CD4-positive, alpha-beta T cell treated with Interleukin-1 beta for 1 hour (primary cell): ENCODE data around the gene TEX261.

ENCODE experiments used
- DNase-seq, 2 donors: peaks; one replicate each; pipeline ENCODE4 v3.0.0-alpha.2; 2020 to 2022

Gene TEX261

DNA sequence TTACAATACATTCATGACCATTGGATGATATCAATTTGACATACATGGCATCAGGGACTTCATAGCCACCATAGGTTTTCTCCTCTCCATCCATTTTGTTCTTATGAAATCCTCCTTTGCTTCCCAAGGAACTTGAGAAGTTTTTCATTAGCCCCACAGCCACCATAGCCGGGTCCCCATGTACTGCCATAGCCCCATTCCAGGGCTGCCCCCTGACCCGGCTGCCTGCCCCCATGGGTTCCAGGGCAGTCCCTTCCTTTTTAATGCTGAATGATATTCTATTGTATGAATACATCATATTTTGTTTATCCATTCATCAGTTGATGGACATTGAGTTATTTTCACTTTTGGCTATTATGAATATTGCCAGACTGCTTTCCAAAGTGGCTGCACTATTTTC lies 38.5 kb downstream of the TEX261 start:
- no peak for DNase-seq

DNA sequence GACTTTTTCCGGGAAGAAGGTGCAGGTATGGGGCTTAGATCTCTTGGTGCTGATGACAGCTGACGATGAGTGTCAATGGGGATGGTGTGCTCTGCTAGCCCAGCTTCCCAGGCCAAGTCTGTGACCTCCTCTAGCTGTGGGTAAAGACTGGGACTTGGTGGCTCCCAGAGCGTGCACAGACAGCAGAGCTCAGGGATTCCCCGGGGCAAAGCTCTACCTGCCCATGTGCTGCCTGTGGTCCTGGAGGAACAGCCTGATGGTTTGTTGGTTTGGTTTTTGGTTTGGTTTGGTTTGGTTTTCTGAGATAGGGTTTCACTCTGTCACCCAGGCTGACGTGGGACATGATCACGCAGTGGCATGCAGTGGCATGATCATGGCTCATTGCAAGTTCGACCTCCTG lies 39.8 kb downstream of the TEX261 start:
- DNase-seq, result no peak

DNA sequence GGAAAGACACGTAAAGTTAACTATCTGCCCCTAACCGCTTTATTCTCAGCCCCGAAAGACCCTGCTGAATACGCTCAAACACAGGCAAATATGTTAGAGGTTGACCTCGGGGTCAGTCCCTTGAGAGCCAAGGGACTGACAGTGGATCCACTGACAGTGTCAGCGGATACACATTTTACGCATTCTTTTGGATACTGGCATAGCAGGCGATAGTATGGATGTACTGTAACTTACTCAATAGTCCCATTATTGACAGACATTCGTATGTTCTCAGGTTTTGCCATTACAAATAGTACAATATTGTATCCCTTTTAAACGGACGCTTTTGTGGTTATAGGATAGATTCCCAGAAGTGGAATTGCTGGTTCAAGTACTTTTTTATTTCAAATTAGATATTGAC lies 45.6 kb downstream of the TEX261 start:
- no peak for DNase-seq

DNA sequence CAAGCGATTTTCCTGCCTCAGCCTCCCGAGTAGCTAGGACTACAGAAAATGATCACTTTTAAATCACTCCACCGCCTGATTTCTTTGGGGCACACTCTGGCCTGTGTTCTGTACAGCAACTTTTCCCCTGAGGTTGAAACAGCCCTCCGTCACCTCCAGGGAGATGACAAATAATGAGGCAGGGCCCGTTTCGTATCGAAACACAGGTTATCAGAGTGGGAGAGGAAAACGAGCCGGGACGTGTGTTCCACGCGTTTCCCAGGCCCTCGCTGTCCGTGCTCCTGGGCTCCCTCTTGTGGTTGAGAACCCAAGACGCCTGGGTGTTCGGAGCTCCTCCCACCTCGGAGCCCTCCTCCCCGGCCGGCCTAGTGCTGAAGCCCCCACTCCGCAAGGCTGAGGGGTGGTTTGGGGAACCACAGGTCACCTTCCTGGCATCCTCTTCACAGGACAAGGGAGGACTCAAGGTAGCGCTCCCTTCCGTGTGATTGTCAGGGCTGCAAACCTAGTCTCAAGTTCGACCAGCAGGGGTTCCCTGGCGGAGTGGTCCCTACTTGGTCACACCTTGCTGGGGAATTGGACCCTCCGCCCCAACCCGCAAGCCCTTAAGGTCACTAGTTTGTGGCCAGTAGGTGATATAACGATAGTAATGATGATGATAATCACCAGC lies 46.2 kb downstream of the TEX261 start:
- DNase-seq, result peak; percentile 71 to 78

DNA sequence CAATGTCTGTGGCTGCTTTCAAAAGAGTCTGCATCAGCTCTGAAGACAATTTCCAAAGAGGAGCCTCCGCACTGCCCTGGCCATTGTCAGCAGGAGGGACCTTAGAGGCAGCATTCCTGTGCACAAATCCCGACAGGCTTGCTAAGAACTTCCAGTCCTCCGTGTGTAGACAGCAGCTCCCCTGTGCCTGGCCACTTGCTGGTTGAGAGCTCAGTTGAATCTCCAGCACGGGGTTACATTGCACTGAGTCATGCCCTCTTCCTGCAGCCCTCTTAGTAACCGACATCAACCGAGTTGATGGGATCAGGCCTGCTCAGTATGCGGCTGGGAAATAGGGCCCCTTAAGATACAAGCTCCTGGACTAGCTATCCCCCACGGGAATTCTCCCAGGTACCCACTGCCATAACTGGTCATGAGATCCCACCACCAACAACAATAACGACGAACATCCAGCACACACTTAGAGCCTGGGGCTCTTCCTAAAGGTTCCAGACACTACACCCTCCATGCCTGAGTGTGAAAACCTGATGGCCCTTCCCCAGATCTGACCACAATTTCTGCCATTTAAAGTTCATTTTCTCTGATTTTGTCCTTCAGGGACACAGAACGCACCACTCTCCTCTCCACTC lies 47.0 kb downstream of the TEX261 start:
- no peak for DNase-seq

DNA sequence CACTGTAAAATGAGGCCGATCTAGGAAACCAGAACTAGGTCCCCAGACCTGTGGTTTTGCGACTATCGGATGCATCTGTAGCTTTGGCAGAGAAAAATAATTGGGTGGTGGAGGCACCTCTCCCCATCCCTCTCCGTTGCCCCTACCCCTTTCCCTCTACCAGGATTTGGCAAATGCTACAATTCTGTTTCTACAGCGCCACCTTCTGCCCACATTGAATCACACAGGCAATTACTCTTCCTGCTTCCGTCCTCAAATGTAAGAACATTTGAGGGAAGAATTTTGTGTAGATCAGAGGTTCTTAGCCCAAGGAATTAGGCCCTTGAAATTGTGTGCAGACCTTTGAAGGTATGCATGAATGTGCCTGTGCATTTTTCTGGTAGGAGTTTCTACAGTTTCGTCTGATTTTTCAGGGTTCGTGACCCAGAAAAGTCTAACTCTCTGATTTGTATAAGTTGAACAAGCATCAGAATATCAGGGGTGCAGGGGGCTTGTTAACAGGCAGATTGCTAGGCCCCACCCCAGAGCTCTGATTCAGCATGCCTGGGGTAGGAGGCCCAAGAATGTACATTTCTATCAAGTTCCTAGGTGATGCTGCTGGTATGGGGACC lies 47.7 kb downstream of the TEX261 start:
- peak; percentile 38 to 51 for DNase-seq

DNA sequence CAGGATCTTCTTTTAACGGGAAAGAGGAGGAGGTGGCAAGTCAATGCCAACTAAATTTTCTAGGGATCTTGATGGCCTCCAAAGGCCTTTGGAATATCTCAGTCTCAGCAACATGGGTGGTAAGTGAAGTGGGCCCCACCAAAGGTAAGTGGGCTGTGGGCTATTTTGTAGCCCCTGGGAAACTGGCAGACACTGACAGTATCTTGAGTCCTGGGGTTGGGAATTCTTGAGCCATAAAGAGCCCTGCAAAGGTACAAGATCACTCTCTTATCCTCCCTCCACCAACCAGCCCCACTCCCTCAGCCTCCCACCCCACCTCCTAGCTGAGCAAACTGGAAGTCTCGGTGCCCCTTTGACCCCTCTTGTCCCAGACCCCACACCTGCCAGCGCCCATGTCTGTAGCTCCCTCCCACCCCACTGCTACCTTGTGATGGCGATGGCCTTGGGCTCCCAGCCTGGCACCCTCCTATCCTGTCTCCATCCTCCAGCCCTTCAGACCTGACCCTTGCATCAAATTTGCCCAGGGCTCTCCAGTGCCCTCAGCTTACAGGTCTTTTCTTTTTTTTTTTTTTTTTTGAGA lies 50.5 kb downstream of the TEX261 start:
- DNase-seq, result no peak

DNA sequence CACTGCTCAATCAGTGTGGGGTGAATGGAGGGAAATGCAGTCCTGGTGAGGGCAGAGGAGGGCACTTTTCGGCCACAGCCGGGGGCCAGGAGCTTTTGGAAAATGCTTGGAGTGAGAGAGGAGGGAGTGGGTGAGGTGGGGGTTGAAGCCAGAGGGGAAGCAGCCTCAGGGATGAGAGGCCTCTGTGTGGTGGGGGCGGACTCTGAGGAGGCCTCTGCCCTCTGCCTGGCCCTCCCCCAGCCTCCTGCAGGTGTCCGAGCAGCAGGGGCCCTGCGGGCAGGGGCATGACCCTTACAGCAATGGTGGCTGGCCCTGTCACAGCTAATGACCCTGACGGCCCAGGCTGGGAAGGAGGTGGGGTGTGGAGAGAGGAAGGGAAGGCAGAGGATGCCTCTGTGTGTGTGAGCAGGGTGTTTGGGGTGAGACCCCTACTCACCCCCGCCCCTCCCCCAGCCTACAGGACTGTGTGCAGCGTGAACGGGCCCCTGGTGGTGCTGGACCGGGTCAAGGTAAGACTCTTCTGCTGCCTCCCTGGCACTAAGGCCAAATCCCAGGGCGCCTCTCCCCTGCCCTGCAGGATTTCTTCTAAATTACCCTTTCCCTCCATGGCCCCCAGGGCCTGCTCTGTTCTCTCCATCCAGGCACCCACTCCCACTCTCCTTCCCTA lies 51.3 kb downstream of the TEX261 start:
- DNase-seq, result no peak

DNA sequence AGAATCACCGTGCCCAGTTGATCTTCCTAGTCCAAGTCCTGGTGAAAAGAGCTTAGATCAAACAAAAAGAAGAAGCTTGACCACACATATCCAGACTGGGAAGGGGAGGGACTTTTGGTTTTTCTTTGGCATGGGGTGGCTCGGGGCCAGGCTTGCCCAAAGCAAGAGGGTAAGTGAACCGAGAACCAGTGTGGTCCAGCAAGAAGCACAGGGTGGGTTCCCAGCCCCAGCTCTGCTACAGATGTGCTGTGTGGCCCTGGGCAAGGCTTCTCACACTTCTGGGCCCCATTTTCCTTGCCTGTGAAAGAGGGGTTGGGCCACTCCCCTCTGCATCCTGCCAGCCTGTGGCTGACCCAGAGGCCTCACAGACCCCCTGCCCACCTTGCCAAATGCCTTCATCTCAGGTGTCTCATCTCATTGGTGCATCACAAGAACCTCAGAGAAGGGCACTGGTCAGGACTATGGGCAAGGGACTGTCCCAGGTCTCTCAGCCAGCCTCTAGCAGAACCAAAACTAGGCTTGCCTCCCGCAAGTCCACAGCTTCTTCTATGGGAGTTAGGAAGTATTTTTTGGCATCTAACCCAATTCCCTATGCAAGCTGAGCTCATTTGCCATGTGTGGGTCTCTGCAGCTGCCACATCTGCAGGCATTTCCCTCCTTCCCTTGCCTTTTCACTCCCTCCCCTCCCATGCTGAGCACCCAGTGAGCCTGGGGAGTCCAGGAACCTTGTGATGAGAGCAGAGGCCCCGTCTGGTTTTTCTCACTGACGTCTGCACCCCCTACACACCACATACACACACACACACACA lies 52.1 kb downstream of the TEX261 start:
- no peak for DNase-seq

DNA sequence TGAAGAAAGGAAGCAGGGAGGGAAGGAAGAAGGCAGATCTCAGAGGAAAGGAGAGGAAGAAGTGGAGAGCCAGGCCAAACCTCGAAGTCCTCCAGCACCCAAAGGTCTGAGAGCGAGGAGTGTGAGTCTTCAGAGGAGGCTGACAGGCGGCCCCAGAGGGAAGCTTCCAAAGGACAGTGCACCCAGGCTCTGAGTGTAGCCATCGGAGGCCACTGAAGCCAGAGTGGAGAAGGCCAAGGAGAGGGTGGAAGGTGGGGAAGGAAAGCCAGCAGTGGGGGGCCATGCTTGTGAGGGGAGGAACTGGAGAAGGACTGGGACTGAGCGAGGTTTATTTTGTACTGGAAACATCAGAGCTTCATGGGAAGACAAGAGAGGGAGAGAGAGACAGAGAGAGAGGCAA lies 53.0 kb downstream of the TEX261 start:
- DNase-seq, result no peak

DNA sequence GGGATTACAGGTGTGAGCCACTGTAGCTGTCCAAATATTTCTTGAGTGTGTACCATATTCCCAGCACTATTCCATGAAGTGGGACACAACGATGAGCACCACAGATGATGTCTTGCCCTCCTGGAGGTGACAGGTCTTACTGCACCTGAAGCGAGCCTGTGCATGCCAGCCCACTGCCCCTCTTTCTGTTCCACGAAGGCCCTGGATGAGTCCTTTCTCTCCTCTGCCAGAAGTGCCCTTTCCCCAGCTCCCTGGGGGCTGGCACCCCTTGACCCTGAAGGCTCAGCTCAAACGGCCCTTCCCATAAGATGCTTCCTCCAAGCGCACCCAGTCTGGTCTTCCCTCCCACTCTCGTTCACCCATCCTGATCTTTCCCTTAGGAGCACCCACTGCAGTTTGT lies 53.5 kb downstream of the TEX261 start:
- no peak for DNase-seq

DNA sequence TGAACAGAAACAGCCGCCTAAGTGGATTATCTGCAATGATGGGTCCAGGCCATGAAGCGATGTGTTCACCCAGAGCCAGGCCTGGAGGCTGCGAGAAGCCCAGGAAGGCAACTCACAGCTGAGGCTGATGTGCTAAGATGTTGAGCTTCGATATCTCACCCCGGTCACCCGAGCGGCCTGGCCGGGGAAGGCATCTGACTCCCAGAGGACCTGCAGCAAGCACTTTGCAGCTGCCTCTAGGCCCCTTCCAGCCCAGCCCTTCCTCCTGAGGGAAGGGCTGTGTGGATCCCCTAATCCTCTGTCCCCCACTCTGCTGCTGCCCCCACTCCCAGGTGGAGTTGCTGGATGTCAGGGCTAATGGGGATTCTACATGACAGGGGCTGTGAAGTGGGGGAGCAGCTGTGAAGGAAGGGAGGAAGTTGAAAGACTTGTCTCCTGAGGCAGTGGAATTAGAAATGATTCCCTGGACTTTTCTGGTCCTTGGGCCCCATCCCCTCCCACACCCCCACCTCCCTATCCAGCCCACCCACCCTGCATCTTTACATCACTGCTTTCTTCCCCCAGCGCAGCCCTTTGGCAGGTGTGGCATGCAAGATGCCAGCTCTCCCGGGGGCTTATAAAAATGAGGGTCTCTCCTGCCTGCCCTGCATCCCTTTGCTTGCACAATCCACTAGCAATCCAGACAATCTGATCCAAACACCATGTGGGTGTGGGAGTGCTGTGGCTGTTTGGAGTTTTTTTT lies 54.7 kb downstream of the TEX261 start:
- no peak for DNase-seq

DNA sequence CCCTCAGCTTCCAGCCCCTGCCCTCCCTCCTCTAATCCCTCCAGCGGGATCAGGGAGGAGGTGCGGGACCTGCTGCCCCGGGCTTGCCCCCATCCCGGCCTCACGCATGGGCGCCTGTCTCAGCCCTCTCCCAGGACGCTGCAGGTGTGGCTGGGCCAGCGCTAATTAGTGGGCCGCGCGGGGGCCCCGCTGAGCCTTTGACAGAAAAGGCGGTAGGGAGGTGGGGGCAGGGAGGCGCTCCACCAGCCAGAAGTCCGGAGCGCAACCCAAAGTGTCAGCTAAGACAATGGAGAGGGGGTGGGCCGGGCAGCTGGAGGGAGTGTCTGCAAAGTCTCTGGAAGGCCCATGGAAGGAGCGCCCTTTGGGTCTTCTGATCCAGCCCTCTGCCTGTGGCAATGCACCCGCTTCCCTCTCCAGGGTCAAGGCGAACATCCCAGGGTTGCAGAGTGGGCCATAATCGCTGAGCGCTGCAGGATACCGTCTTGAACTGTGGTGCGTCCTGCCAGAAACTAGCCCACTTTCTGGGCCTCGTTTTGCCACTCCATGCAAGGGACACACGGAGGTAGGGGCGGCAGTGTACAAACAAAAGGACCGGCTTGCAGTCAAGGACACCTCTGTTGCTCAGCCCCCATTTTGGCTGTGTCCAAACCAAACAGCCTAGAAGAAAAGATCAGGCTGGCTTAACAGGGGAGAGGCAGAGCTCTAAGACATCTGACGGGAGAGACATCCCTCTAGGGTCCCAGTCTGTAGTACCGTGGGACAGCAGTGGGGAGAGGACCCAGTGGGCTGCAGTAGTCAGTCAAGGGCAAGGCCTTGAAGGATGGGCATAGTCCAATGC lies 55.5 kb downstream of the TEX261 start:
- no peak for DNase-seq

DNA sequence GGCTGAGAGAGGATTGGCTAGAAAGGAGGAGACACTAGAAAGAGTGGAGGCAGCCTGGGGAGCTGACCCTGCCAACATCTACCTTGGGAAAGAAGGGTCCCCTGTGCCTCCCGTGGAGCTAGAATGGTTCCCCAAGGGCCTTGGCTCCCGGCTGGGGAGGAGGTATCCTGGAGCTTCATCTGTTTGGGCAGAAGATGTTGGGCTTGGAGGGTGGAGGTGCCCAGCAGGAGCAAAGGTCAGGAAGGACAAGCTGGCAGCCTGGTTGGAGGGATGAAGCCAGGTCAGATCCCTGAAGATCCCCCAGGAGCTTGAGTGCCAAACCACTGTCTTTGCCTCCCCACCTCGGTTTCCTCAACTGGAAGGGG lies 56.1 kb downstream of the TEX261 start:
- DNase-seq, result no peak

DNA sequence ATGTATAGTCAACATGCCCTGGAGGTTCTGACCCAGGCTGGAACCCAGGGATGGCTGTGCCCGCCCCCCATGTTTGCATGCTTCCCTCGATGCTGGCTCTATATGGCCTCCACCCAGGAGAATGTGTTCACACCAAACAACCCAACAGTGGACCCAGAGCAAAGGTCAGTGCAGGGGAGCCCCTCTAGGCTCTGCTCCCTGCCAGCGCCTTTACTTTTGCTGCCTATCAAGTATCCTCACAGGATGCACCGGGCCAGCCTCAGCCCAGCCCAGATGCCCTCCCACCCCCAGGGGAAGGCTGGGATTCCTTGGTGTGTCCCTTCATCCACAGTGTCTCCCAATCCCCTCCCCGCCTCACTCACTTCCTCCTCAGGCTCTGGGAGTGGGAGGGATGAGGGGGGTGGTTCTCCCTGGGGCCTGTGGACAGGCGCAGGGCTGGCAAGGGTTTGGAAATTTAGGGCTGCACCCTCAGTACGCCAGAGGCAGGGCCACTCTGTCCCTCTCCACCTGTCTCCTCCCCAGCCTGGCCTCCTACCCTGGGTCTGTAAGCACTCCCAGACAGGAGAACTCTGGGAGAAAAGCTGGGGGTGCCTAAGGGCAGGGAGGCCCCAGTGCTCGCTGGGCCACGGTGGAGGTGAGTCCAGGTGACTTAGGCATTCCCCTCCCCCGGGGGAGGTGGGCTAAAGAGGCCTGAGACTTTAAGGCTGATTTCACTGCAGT lies 56.6 kb downstream of the TEX261 start:
- no peak for DNase-seq

DNA sequence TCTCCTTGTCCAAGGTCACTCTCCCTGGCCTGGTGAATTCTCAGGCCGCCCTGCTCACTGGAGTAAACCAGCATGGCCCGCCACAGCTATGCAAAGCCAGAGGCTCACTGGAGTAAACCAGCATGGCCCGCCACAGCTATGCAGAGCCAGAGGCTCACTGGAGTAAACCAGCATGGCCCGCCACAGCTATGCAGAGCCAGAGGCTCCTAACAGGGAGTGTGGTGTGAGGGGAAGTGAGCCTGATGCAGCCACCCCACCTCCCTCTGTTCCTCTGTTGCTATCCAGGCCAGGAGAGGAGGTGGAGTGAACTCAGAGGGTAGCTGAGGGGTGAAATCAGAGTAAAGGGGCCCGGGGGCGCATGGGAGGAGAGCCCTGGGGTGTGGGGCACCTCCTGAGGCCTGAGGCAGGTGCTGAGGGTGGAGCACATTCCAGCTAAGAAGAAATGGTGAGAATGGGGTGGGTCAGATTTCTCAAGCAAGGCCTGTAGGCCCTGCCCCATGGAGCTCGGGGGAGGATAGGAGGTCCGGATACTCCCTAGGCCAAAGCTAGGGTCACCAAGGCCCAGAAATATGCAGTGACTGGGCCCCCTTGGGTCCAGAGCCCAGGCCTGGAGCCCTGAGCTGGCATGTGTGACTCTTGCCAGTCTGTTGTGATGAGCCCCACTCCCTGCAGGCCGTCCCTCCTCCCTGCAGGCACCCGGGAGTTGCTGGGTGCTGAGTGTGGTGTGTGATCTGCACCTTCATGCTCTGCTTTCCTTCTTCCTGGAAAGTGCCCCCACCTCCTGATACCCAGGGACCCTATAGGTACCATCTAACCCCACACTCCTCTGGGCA lies 57.5 kb downstream of the TEX261 start:
- no peak for DNase-seq

DNA sequence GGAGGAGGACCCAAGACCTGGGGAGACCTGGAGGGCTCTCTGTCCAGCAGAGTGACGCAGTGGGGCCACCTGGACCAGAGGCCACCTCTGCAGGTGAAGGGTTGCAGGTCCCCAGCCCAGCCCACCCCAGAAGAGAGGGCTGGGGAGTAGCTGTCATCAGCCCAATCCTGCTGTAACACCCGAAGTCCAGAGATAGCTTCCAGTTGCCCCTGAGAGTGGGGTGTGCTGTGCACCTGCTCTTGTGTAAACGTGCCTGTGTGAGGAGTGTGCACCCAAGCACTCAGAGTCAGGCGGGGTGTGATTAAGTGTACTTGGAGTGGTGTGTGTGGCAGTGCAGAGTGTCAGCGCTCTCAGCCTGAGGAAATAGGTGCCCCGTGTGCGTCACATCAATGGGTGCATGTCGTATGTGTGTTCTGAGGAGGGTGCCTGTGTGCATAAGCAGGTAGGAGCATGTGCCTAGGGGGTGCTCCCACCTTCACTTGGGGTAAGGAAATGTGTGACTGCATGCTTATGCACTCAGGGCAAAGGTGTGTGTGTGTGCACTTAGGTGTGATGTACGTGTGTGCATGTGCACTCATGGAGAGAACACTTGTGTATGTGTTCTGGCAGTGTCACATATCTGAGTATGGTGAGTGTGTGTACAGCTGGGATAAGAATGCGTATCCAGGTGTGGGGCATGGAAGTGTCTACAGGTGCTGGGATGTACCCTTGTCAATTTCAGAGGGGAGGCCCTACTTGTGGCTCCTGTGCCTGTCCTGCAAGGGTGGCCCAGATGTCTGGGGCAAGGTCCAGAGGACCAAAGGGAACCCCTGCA lies 58.3 kb downstream of the TEX261 start:
- no peak for DNase-seq
